MM.1S (cell line): Measurements from ENCODE around the gene GPC5.

Experiments used
- DNase-seq: peaks from one replicate; pipeline ENCODE4 v3.0.0-alpha.2; 2015
- H2AFZ ChIP-seq: fragments of 300-600 bp; sonication (generic); 2 replicates; pipeline ENCODE4 v1.6.0; 2016; ENCODE audit warnings: antibody characterized with exemption, low read length
- H3F3A ChIP-seq: fragments of 300-600 bp; sonication (generic); 2 replicates; pipeline ENCODE4 v1.6.1; 2016; ENCODE audit warnings: mild to moderate bottlenecking, antibody characterized with exemption, low read length, moderate library complexity, mixed read lengths; ENCODE audit not compliant: insufficient read depth
- H3K27ac ChIP-seq: fragments of 300-600 bp; sonication (generic); 2 replicates; pipeline ENCODE4 v1.5.1; 2016; ENCODE audit warnings: mild to moderate bottlenecking, low read length
- H3K27me3 ChIP-seq: fragments of 300-600 bp; sonication (generic); replicated peaks from 2 replicates; pipeline ENCODE4 v1.6.0; 2016; ENCODE audit warnings: low read length; ENCODE audit not compliant: insufficient read depth
- H3K36me3 ChIP-seq: fragments of 300-600 bp; sonication (generic); replicated peaks from 2 replicates; pipeline ENCODE4 v1.6.1; 2016; ENCODE audit warnings: mild to moderate bottlenecking, low read length, mixed read lengths; ENCODE audit not compliant: insufficient read depth
- H3K4me1 ChIP-seq: fragments of 300-600 bp; sonication (generic); 2 replicates; pipeline ENCODE4 v1.6.1; 2016; ENCODE audit warnings: low read length, mixed read lengths
- H3K4me2 ChIP-seq: fragments of 300-600 bp; sonication (generic); 2 replicates; pipeline ENCODE4 v1.6.0; 2016; ENCODE audit warnings: low read depth, low read length
- H3K4me3 ChIP-seq: fragments of 300-600 bp; sonication (generic); 2 replicates; pipeline ENCODE4 v1.5.1; 2016; ENCODE audit warnings: low read length, mixed read lengths
- H3K79me2 ChIP-seq: fragments of 300-600 bp; sonication (generic); 2 replicates; pipeline ENCODE4 v1.6.1; 2016; ENCODE audit warnings: mixed run types, low read length, mixed read lengths
- H3K9ac ChIP-seq: fragments of 300-600 bp; sonication (generic); 2 replicates; pipeline ENCODE4 v1.6.1; 2016; ENCODE audit warnings: low read length, mixed read lengths
- H3K9me2 ChIP-seq: fragments of 300-600 bp; sonication (generic); replicated peaks from 2 replicates; pipeline ENCODE4 v1.6.1; 2016; ENCODE audit warnings: mild to moderate bottlenecking, low read length, mixed read lengths; ENCODE audit not compliant: insufficient read depth
- H3K9me3 ChIP-seq: fragments of 300-600 bp; sonication (generic); replicated peaks from 2 replicates; pipeline ENCODE4 v1.6.1; 2016; ENCODE audit warnings: mild to moderate bottlenecking, low read length, mixed read lengths; ENCODE audit not compliant: insufficient read depth
- H4K20me1 ChIP-seq: fragments of 300-600 bp; sonication (generic); 2 replicates; pipeline ENCODE4 v1.6.1; 2016; ENCODE audit warnings: mild to moderate bottlenecking, low read length, moderate library complexity, mixed read lengths; ENCODE audit not compliant: insufficient read depth
- CTCF ChIP-seq: fragments of 300-600 bp; sonication (generic); IDR thresholded peaks from 2 replicates; pipeline ENCODE4 v1.5.1; 2016; ENCODE audit warnings: antibody characterized with exemption, low read length, mixed read lengths
- EZH2 ChIP-seq: fragments of 300-600 bp; sonication (generic); optimal IDR thresholded peaks from 2 replicates; pipeline ENCODE3; 2017; ENCODE audit warnings: low read depth, mild to moderate bottlenecking, antibody characterized with exemption, low read length, mixed read lengths
- EZH2phosphoT487 ChIP-seq: fragments of 300-600 bp; sonication (generic); IDR thresholded peaks from 2 replicates; pipeline ENCODE4 v1.6.1; 2018; ENCODE audit warnings: antibody characterized with exemption, low read length

The GPC5 gene

GRCh38 chr13:92547266-92547665 is 1148.8 kb downstream of the GPC5 start:
- H2AFZ ChIP-seq: no peak overlapping the region
- H3K27ac ChIP-seq: no peak overlapping the region
- no peaks in the 10 kb centered on the region for H3K27me3 ChIP-seq
- no peaks in the 10 kb centered on the region for H3K36me3 ChIP-seq
- no peaks in the 10 kb centered on the region for H3K9me2 ChIP-seq
- no peaks in the 10 kb centered on the region for H3K79me2 ChIP-seq
- H3K4me2 ChIP-seq: no peak overlapping the region
- no peaks in the 10 kb centered on the region for H4K20me1 ChIP-seq
- no peak overlapping the region for H3K9ac ChIP-seq
- H3K4me1 ChIP-seq: no peaks in the 10 kb centered on the region
- no peak overlapping the region for H3K4me3 ChIP-seq
- H3F3A ChIP-seq: no peaks in the 10 kb centered on the region
- DNase-seq: no peak
- TF ChIP-seq EZH2 (no peak), EZH2phosphoT487 (no peak), CTCF (no peak)
- no peaks in the 10 kb centered on the region for H3K9me3 ChIP-seq

- no peaks in the 10 kb centered on the region for H4K20me1 ChIP-seq
- no peaks in the 10 kb centered on the region for H3K4me1 ChIP-seq
- no peak for TF ChIP-seq CTCF
- TF ChIP-seq EZH2phosphoT487: no peak
- TF ChIP-seq EZH2: no peak
- H3K27me3 ChIP-seq: no peaks in the 10 kb centered on the region
- no peaks in the 10 kb centered on the region for H3F3A ChIP-seq
- H3K9me3 ChIP-seq: no peaks in the 10 kb centered on the region
- H3K36me3 ChIP-seq: no peaks in the 10 kb centered on the region
- H2AFZ ChIP-seq: no peak overlapping the region
- no peak overlapping the region for H3K4me2 ChIP-seq
- no peak overlapping the region for H3K9ac ChIP-seq
- H3K27ac ChIP-seq: no peak overlapping the region
- no peak for DNase-seq
- H3K4me3 ChIP-seq: no peak overlapping the region
- H3K79me2 ChIP-seq: no peaks in the 10 kb centered on the region
- H3K9me2 ChIP-seq: no peaks in the 10 kb centered on the region
Measured at GRCh38 chr13:92549276-92549675, 1150.9 kb downstream of the GPC5 start.

- Histone ChIP-seq H3K9me3 (no peaks in the 10 kb centered on the region), H3K36me3 (no peaks in the 10 kb centered on the region), H3F3A (no peaks in the 10 kb centered on the region), H3K27ac (no peak overlapping the region), H3K9me2 (no peaks in the 10 kb centered on the region), H2AFZ (no peak overlapping the region), H3K4me1 (no peaks in the 10 kb centered on the region), H3K4me3 (no peak overlapping the region), H3K4me2 (no peak overlapping the region), H4K20me1 (no peaks in the 10 kb centered on the region), H3K9ac (no peak overlapping the region), H3K27me3 (no peaks in the 10 kb centered on the region), H3K79me2 (no peaks in the 10 kb centered on the region)
- no peak for DNase-seq
- no peak for TF ChIP-seq CTCF
- TF ChIP-seq EZH2: no peak
- no peak for TF ChIP-seq EZH2phosphoT487
Measured at GRCh38 chr13:92553470-92554114, 1155.2 kb downstream of the GPC5 start.
